IPS-18c (cell line): Measurements from ENCODE around the gene ZNF700.
"Not testable (repeated sequence)": the region's sequence is repeated elsewhere in the genome, so short reads cannot be mapped to it uniquely, and the experiment has no call there.

Experiments used
- H3K4me3 ChIP-seq: 2 replicates; pipeline ENCODE4 v1.7.0; 2013; ENCODE audit warnings: low read depth, mild to moderate bottlenecking, low read length, moderate library complexity; ENCODE audit not compliant: insufficient read depth
- H3K9me3 ChIP-seq: one replicate; pipeline ENCODE4 v1.6.1; 2013; ENCODE audit warnings: mild to moderate bottlenecking, low read length, moderate library complexity; ENCODE audit not compliant: control insufficient read depth, insufficient read depth

ZNF700 gene

GRCh38 chr19:11927227-11927626 is 2.3 kb downstream of the ZNF700 start:
- no peak overlapping the region for H3K4me3 ChIP-seq
- H3K9me3 ChIP-seq: peaks cover 6% of the 10 kb centered on the region

DNA sequence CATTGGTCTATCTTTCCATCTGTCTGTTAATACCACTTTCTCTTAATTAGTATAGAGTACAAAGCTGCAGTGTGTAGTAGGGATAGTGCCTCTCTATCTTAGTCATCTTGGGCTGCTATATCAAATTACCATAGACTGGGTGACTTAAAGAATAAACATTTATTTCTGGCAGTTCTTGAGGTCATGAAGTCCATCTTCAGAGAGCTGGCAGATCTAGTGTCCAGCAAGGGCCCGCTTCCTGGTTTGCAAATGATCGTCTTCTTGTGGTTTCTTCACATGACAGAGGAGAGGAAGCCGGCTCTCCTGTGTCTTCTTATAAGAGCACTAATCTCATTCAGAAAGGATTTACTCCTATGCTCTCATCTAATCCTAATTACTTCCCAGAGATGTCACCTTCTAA is 6.1 kb downstream of the ZNF700 start:
- H3K4me3 ChIP-seq: no peak overlapping the region

DNA sequence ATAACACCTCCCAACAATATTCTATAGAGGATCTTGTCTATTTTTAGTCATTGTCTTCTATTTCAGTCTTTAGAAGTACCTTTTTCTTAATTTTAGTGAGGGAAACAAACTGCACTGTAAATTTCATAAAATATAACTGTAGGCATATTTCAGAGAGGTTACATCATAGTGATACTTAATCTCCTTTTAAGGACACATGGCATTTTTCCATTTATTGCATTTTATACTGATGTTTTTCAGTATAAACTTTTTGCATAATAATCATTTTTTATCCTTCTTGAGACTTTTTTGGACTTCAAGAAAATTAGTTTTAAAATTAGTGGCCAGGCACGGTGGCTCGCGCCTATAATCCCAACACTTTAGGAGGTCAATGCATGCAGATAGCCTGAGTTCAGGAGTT is 6.6 kb downstream of the ZNF700 start:
- Histone ChIP-seq H3K9me3 (peaks cover 19% of the 10 kb centered on the region), H3K4me3 (no peak overlapping the region)

More for the DNA sequence above, 6.1 kb downstream of the ZNF700 start:
- H3K9me3 ChIP-seq: peaks cover 19% of the 10 kb centered on the region

DNA sequence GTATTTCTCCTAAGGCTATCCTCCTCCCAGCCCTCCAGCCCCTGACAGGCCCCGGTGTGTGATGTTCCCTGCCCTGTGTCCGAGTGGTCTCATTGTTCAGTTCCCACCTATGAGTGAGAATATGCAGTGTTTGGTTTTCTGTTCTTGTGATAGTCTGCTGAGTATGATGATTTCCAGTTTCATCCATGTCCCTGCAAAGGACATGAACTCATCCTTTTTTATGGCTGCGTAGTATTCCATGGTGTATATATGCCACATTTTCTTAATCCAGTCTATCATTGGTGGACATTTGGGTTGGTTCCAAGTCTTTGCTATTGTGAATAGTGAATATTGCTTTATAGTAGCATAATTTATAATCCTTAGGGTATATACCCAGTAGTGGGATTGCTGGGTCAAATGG is 10.9 kb downstream of the ZNF700 start:
- not testable (repeated sequence) for H3K4me3 ChIP-seq
- peaks cover 23% of the 10 kb centered on the region for H3K9me3 ChIP-seq

DNA sequence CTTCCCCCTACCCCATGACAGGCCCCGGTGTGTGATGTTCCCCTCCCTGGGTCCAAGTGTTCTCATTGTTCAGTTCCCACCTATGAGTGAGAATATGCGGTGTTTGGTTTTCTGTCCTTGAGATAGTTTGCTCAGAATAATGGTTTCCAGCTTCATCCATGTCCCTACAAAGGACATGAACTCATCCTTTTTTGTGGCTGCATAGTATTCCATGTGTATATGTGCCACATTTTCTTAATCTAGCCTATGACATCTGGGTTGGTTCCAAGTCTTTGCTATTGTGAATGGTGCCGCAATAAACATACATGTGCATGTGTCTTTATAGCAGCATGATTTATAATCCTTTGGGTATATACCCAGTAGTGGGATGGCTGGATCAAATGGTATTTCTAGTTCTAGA is 13.5 kb downstream of the ZNF700 start:
- peaks cover 28% of the 10 kb centered on the region for H3K9me3 ChIP-seq
- not testable (repeated sequence) for H3K4me3 ChIP-seq

- H3K9me3 ChIP-seq: peaks cover 27% of the 10 kb centered on the region
- not testable (repeated sequence) for H3K4me3 ChIP-seq
Observed at GRCh38 chr19:11941361-11941887, 16.5 kb downstream of the ZNF700 start.

- no peak overlapping the region for H3K4me3 ChIP-seq
- peaks cover 29% of the 10 kb centered on the region for H3K9me3 ChIP-seq
Observed at GRCh38 chr19:11942008-11942842, 17.3 kb downstream of the ZNF700 start.

GRCh38 chr19:11942843-11943108 is 17.9 kb downstream of the ZNF700 start:
- Histone ChIP-seq H3K4me3 (no peak overlapping the region), H3K9me3 (peaks cover 33% of the 10 kb centered on the region)

DNA sequence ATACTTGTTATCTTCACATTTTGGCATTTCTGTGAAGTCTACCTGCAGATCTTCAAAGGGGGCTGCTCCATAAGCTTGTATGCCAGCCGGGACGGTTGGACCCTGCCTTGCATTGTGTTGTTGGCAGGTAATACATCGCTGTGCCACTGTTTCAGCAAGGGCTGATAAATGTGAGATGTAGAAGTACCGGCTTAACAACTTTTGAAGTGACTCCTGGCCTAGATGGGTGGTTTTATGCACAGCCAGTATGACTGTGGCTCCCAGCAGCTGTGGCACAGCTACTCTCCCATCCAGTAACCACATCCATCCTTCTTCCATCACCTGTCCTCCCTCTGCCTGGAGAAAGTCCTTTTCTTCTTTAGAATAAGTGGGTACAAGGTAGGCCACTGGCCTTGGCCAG is 19.7 kb downstream of the ZNF700 start:
- H3K4me3 ChIP-seq: no peak overlapping the region
- H3K9me3 ChIP-seq: peaks cover 43% of the 10 kb centered on the region

DNA sequence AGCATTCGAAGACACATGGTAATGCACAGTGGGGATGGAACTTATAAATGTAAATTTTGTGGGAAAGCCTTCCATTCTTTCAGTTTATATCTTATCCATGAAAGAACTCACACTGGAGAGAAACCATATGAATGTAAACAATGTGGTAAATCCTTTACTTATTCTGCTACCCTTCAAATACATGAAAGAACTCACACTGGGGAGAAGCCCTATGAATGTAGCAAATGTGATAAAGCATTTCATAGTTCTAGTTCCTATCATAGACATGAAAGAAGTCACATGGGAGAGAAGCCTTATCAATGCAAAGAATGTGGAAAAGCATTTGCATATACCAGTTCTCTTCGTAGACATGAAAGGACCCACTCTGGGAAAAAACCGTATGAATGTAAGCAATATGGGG is 23.7 kb downstream of the ZNF700 start:
- H3K4me3 ChIP-seq: no peak overlapping the region
- peaks cover 43% of the 10 kb centered on the region for H3K9me3 ChIP-seq

GRCh38 chr19:11949201-11949600 is 24.3 kb downstream of the ZNF700 start:
- Histone ChIP-seq H3K9me3 (peaks cover 43% of the 10 kb centered on the region), H3K4me3 (no peak overlapping the region)

DNA sequence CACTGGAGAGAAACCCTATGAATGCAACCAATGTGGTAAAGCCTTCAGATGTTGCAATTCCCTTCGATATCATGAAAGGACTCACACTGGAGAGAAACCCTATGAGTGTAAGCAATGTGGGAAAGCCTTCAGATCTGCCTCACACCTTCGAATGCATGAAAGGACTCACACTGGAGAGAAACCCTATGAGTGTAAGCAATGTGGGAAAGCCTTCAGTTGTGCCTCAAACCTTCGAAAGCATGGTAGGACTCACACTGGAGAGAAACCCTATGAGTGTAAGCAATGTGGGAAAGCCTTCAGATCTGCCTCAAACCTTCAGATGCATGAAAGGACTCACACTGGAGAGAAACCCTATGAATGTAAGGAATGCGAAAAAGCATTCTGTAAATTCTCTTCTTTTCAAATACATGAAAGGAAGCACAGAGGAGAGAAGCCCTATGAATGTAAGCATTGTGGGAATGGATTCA is 24.7 kb downstream of the ZNF700 start:
- not testable (repeated sequence) for H3K4me3 ChIP-seq

DNA sequence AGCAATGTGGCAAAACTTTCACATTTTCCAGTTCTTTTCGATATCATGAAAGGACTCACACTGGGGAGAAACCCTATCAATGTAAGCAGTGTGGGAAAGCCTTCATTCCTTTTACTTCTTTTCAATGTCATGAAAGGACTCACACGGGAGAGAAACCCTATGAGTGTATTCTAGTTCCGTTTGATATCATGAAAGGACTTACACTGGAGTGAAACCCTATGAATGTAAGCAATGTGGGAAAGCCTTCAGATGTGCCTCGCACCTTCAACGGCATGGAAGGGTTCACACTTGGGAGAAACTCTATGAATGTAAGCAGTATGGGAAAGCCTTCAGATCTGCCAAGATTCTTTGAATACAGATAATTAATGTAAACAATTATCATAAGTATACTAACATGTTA is 25.4 kb downstream of the ZNF700 start:
- Histone ChIP-seq H3K9me3 (peaks cover 41% of the 10 kb centered on the region), H3K4me3 (no peak overlapping the region)

More for the DNA sequence above, 24.7 kb downstream of the ZNF700 start:
- peaks cover 46% of the 10 kb centered on the region for H3K9me3 ChIP-seq

DNA sequence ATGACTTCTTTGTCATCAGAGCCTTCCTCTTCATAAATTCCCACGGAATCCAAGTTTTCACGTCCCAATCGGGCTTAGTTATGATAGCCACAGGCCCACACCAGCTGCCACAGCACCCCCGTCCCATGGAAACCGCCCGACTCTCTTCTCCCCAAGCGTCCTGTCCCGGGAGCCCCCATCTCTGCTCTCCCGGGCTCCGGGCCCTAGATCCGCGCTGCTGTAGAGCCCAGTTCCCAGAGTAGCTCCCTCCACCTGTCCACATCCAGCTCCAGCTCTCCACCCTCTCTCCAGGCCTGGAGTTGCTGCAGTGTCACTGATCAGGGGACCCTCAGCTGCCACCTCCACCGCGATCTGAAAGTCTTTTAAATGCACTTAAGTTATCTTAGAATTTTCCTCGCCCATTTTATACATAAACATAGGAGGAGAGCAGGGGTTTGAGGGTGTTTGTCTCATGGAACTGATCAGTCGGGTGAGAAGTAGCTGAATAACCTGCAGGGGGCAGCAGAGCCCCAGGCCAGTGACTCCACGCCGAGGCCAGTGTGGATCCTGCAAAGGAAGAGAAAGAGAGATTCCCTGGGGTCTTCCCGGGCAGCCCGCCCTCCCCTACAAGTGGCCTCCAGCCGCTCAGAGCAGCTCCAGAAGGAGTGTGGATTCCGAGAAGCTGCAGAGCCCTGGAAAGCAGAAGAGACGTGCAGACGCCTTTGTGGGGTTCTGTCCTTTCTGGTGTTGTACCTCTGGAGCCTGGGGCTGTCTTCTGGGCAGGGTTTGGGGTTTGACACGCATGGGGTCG is 38.9 kb downstream of the ZNF700 start:
- H3K4me3 ChIP-seq: peak overlapping the region; percentile 34
- H3K9me3 ChIP-seq: peaks cover 2% of the 10 kb centered on the region

- H3K4me3 ChIP-seq: peak overlapping the region; percentile 34
- peaks cover 2% of the 10 kb centered on the region for H3K9me3 ChIP-seq
Observed at GRCh38 chr19:11964496-11964857, 39.6 kb downstream of the ZNF700 start.

GRCh38 chr19:11964858-11965645 is 40.1 kb downstream of the ZNF700 start, which contains the start of gene ZNF763:
Gene ZNF763, plus strand, starts transcription at chr19:11965040. Its CDS starts 169 bp downstream, at chr19:11965209.
- peak within 1 kb of the TSS; percentile 44 for H3K4me3 ChIP-seq

GRCh38 chr19:11970174-11970573 is 45.3 kb downstream of the ZNF700 start:
- H3K4me3 ChIP-seq: no peak overlapping the region
- H3K9me3 ChIP-seq: peaks cover 3% of the 10 kb centered on the region

More at GRCh38 chr19:11964858-11965645, 40.1 kb downstream of the ZNF700 start, which contains the start of gene ZNF763:
- H3K9me3 ChIP-seq: peaks cover 5% of the 10 kb centered on the region
